HG03175 (cell line): Measurements from ENCODE around the gene UBE2C.

ENCODE experiments used
- ATAC-seq: cut with Tn5 transposase; IDR thresholded peaks from one replicate; pipeline ENCODE4 v1.9.1; 2021; ENCODE audit warnings: mild to moderate bottlenecking, moderate library complexity; ENCODE audit not compliant: unreplicated experiment

Gene UBE2C

GRCh38 chr20:45857114-45857881 lies 44.9 kb downstream of the UBE2C start, which contains the start of the genes ACOT8 and ZSWIM3:
Gene ACOT8 (minus strand): TSS chr20:45857392. CDS start chr20:45857315, 77 bp downstream.
Gene ZSWIM3 (plus strand): TSS chr20:45857614. CDS start chr20:45857826, 212 bp downstream.
- ATAC-seq: peak; percentile 97

- ATAC-seq: peak; percentile 22
Measured at GRCh38 chr20:45857882-45858216, 45.4 kb downstream of the UBE2C start.

- no peak for ATAC-seq
Measured at GRCh38 chr20:45859916-45860315, 47.5 kb downstream of the UBE2C start.

- ATAC-seq: no peak
Measured at GRCh38 chr20:45860560-45861220, 48.2 kb downstream of the UBE2C start.

- ATAC-seq: no peak
Measured at GRCh38 chr20:45861221-45862075, 49.0 kb downstream of the UBE2C start.

- ATAC-seq: no peak
Measured at GRCh38 chr20:45863543-45864470, 51.4 kb downstream of the UBE2C start.

- ATAC-seq: no peak
Measured at GRCh38 chr20:45866454-45866853, 54.0 kb downstream of the UBE2C start.
